Measurements from ENCODE around the gene GIN1. TPM values are rescaled to one million over a fixed set of nuclear protein-coding genes. Genes with fewer than 3 reads are reported as not detected.

Gene GIN1
- total RNA-seq, 1 donor from 2014 or later: 5.4 TPM

DNA sequence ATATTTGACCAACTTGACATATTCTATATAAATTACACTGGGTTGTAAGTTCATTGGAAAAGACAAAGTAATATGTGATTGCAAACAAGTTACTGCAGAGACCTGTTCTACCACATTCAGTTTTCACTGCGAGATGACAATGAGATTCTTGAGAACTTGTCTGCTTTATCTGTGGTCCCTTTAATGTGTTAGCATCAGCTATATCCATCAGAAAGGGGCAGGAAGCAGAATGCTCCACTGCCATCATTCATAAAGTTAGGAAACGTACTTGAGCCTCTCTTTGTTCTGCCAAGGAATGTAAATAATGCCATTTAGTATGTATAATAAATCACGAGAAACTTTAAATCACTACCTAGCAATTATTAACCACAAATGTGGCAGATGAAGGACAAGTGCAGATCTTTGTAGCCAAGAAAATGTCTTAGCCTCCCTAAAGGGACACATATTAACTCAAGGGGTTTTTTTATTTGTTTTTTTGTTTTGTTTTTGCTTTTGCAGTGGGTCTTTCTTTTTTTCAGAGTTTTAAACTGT is 59.4 kb downstream of the GIN1 start:
- H3K4me2 ChIP-seq (ENCODE audit: low read length): no peak overlapping the region
- H3K27me3 ChIP-seq (ENCODE audit: insufficient read depth, low read length): no peaks in the 10 kb centered on the region
- TF ChIP-seq, protein P1, sequence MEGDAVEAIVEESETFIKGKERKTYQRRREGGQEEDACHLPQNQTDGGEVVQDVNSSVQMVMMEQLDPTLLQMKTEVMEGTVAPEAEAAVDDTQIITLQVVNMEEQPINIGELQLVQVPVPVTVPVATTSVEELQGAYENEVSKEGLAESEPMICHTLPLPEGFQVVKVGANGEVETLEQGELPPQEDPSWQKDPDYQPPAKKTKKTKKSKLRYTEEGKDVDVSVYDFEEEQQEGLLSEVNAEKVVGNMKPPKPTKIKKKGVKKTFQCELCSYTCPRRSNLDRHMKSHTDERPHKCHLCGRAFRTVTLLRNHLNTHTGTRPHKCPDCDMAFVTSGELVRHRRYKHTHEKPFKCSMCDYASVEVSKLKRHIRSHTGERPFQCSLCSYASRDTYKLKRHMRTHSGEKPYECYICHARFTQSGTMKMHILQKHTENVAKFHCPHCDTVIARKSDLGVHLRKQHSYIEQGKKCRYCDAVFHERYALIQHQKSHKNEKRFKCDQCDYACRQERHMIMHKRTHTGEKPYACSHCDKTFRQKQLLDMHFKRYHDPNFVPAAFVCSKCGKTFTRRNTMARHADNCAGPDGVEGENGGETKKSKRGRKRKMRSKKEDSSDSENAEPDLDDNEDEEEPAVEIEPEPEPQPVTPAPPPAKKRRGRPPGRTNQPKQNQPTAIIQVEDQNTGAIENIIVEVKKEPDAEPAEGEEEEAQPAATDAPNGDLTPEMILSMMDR (IDR thresholded peaks at IDR 0.05; ENCODE audit: insufficient read depth, low read depth, low read length): no peak
- no peak for TF ChIP-seq EZH2 (IDR thresholded peaks at IDR 0.05; ENCODE audit: insufficient read depth, low read length)
- no peak overlapping the region for H3K4me3 Mint-ChIP-seq (ENCODE audit: unreplicated experiment)
- no peaks in the 10 kb centered on the region for H3K27me3 Mint-ChIP-seq (ENCODE audit: low read depth, unreplicated experiment)
- FAIRE-seq (no peak), DNase-seq (ENCODE audit: low read depth) (no peak)
- H3K4me1 Mint-ChIP-seq (ENCODE audit: low read depth, unreplicated experiment): peaks cover 6% of the 10 kb centered on the region
- no peaks in the 10 kb centered on the region for H3K4me1 ChIP-seq (ENCODE audit: insufficient read depth, low read length)
- H3K9me3 Mint-ChIP-seq (ENCODE audit: unreplicated experiment): peaks cover 3% of the 10 kb centered on the region
- no peaks in the 10 kb centered on the region for H3K36me3 Mint-ChIP-seq (ENCODE audit: low read depth, unreplicated experiment)
- no peak overlapping the region for H3K27ac ChIP-seq (ENCODE audit: low read depth, low read length)
- H2AFZ ChIP-seq (ENCODE audit: low read depth, low read length): no peak overlapping the region
- no peaks in the 10 kb centered on the region for H3K9me3 ChIP-seq (ENCODE audit: insufficient read depth, low read depth, low read length)
- H3K9ac ChIP-seq (ENCODE audit: low read length): no peak overlapping the region
- H3K79me2 ChIP-seq (ENCODE audit: insufficient read depth, low read length): no peaks in the 10 kb centered on the region
- no peak overlapping the region for H3K4me3 ChIP-seq (ENCODE audit: insufficient read depth, low read depth, low read length)
- H3K36me3 ChIP-seq (ENCODE audit: insufficient read depth, low read length): no peaks in the 10 kb centered on the region
- H3K27ac Mint-ChIP-seq (ENCODE audit: unreplicated experiment): no peak overlapping the region
- no peaks in the 10 kb centered on the region for H4K20me1 ChIP-seq (ENCODE audit: insufficient read depth, low read length)

DNA sequence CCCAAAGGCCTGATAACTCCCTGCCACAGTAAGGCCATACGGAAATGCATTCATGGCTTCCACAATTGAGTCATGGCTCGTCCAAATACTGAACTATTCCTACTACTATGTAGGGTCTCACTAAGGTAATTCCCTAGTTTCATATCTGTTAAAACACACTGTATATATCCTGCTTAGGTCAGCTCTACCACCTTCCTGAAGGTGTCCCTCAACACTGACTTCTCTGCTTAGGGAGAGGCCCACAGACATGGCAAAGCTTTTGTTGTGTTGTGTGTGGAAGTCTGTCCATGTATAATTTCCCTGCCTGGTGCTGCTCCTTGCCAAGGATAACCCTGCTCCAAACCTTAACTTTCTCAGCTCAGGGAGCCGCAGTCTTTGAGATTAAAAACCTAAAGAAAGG is 60.4 kb downstream of the GIN1 start:
- H3K36me3 Mint-ChIP-seq (ENCODE audit: low read depth, unreplicated experiment): no peaks in the 10 kb centered on the region
- FAIRE-seq (no peak), DNase-seq (ENCODE audit: low read depth) (no peak)
- H3K4me3 Mint-ChIP-seq (ENCODE audit: unreplicated experiment): no peak overlapping the region
- H3K9ac ChIP-seq (ENCODE audit: low read length): no peak overlapping the region
- H3K27me3 ChIP-seq (ENCODE audit: insufficient read depth, low read length): no peaks in the 10 kb centered on the region
- no peak overlapping the region for H3K4me3 ChIP-seq (ENCODE audit: insufficient read depth, low read depth, low read length)
- H3K4me1 ChIP-seq (ENCODE audit: insufficient read depth, low read length): no peaks in the 10 kb centered on the region
- no peak overlapping the region for H3K4me2 ChIP-seq (ENCODE audit: low read length)
- TF ChIP-seq, protein P1 (IDR thresholded peaks at IDR 0.05; ENCODE audit: insufficient read depth, low read depth, low read length): no peak
- TF ChIP-seq EZH2 (IDR thresholded peaks at IDR 0.05; ENCODE audit: insufficient read depth, low read length): no peak
- no peaks in the 10 kb centered on the region for H3K36me3 ChIP-seq (ENCODE audit: insufficient read depth, low read length)
- no peak overlapping the region for H3K27ac ChIP-seq (ENCODE audit: low read depth, low read length)
- no peak overlapping the region for H3K27ac Mint-ChIP-seq (ENCODE audit: unreplicated experiment)
- no peaks in the 10 kb centered on the region for H4K20me1 ChIP-seq (ENCODE audit: insufficient read depth, low read length)
- H3K9me3 ChIP-seq (ENCODE audit: insufficient read depth, low read depth, low read length): no peaks in the 10 kb centered on the region
- H3K79me2 ChIP-seq (ENCODE audit: insufficient read depth, low read length): no peaks in the 10 kb centered on the region
- no peaks in the 10 kb centered on the region for H3K27me3 Mint-ChIP-seq (ENCODE audit: low read depth, unreplicated experiment)
- H2AFZ ChIP-seq (ENCODE audit: low read depth, low read length): no peak overlapping the region
- peaks cover 6% of the 10 kb centered on the region for H3K4me1 Mint-ChIP-seq (ENCODE audit: low read depth, unreplicated experiment)
- peaks cover 3% of the 10 kb centered on the region for H3K9me3 Mint-ChIP-seq (ENCODE audit: unreplicated experiment)

Measured in astrocyte (in vitro differentiated cells and primary cell).